LHCN-M2 (cell line): ENCODE data around the gene RFTN2. TPM values are rescaled to one million over a fixed set of nuclear protein-coding genes. Genes with fewer than 3 reads are reported as not detected.
A peak's percentile ranks its signal among the peaks of the same experiment; 100 is the strongest.

ENCODE experiments used
- DNase-seq: peaks from one replicate; pipeline ENCODE4 v3.0.0-alpha.2; 2012; ENCODE audit warnings: low read depth
- total RNA-seq: library from RNA; depleted of rRNA; stranded (reverse); fragments of >200 nt; gene quantifications from 2 replicates; pipeline ENCODE4 v1.2.3, GENCODE V29; 2014; rRNA removed

RFTN2 gene
- total RNA-seq, 1 experiment from 2014 or later, result 0.40 TPM

GRCh38 chr2:197548582-197548981 is 126.8 kb downstream of the RFTN2 start:
- DNase-seq, result no peak

GRCh38 chr2:197547163-197547900 is 128.1 kb downstream of the RFTN2 start:
- no peak for DNase-seq

DNA sequence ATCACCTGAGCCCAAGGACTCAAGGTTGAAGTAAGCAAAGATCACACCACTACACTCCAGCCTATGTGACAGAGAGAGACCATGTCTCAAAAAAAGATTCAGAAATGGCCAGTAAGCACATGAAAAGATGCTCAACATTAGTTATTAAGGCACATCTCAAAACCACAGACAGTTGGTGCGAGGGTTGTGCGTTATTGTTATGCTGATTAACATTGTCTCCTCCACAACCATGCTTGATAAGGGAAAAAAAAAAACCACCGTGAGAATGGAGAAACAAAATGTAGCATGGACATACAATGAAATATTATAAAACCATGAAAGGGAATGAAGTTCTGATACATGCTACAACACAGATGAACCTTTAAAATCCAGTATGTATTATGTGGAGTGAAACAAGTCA is 132.2 kb downstream of the RFTN2 start:
- DNase-seq, result no peak

DNA sequence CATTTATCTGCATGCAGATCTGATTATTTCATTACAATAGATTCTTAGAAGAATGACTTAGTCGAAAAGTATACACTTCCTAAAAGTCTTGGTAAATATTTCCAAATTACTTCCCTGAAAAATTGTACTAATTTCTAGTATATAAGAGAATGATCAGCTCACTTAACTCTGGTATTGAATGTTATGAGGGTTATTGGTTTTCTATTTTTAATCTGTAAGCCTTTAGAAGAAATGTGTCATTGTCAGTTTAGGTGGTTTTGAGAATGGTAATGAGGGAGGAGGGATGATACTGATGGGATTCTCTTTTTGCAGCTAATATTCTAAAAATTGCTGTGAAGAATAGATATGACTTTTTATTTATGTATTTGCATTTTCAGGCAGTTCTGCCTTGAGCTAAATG is 135.7 kb downstream of the RFTN2 start:
- DNase-seq, result no peak

DNA sequence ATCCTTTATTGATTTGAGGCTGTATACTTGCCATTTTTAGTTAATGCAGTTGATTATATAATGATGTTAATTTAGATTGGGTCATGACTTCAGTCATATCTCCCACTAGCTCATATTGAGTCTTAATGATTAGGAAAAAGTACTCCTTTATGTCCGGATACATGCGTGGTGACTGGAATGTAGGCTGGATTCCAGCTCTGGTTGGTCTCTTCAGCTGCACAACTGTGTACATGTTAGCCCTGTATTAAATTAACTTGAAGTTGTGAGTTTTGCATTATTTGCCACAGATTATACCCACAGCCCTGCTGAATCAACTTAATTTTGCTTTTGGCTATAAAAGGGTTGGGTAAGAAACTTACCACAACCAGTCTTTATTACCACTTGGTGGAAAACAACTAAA is 137.0 kb downstream of the RFTN2 start:
- peak; percentile 20 for DNase-seq

Other genes with a start within 250 kb of the RFTN2 start
- gene SF3B1, start 240.6 kb downstream of the RFTN2 start, total RNA-seq, result 208 and 277 TPM in 2 replicates
- gene COQ10B, start 222.0 kb downstream of the RFTN2 start, total RNA-seq, result 34.8 and 39.1 TPM in 2 replicates
- gene HSPD1, start 175.7 kb downstream of the RFTN2 start, total RNA-seq, result 287 and 305 TPM in 2 replicates
- gene HSPE1, start 175.2 kb downstream of the RFTN2 start, total RNA-seq, result 115 and 212 TPM in 2 replicates
- 48.0 and 56.9 TPM in 2 replicates for gene MOB4, start 159.5 kb downstream of the RFTN2 start, total RNA-seq
- gene MARS2, start 29.8 kb upstream of the RFTN2 start, total RNA-seq, result 4.4 and 5.9 TPM in 2 replicates
- gene BOLL, start 109.7 kb upstream of the RFTN2 start, total RNA-seq, result not detected in 2 replicates
- 0.06 TPM in 1 of 2 replicates, not detected in the other for gene PLCL1, start 129.0 kb upstream of the RFTN2 start, total RNA-seq